Stimulated activated CD8-positive, alpha-beta memory T cell treated with anti-CD3 and anti-CD28 coated beads, Interleukin-2, amount 100 ng/mL, for 1 hour (primary cell): ENCODE results near the gene DNAH5.
"Not testable (repeated sequence)": the region's sequence is repeated elsewhere in the genome, so short reads cannot be mapped to it uniquely, and the experiment has no call there.

ENCODE experiments used
- DNase-seq, 2 donors: peaks; one replicate each; pipeline ENCODE4 v3.0.0-alpha.2; 2020; ENCODE audit warnings: low read depth in 2 of 2

The DNAH5 gene

GRCh38 chr5:13831351-13831750 lies 113.1 kb downstream of the DNAH5 start:
- DNase-seq = no peak

- no peak for DNase-seq
Measured at GRCh38 chr5:13830536-13830935, 114.0 kb downstream of the DNAH5 start.

- no peak for DNase-seq
Measured at GRCh38 chr5:13821366-13821765, 123.1 kb downstream of the DNAH5 start.

GRCh38 chr5:13816126-13816525 lies 128.4 kb downstream of the DNAH5 start:
- DNase-seq = no peak

- no peak for DNase-seq
Measured at GRCh38 chr5:13814301-13814700, 130.2 kb downstream of the DNAH5 start.

GRCh38 chr5:13809921-13810320 lies 134.6 kb downstream of the DNAH5 start:
- DNase-seq = no peak

- DNase-seq = no peak
Measured at GRCh38 chr5:13804336-13804735, 140.2 kb downstream of the DNAH5 start.

- DNase-seq = not testable (repeated sequence)
Measured at GRCh38 chr5:13798569-13798968, 145.9 kb downstream of the DNAH5 start.

GRCh38 chr5:13785781-13786415 lies 158.6 kb downstream of the DNAH5 start:
- DNase-seq = no peak

GRCh38 chr5:13783726-13784125 lies 160.8 kb downstream of the DNAH5 start:
- no peak for DNase-seq

- DNase-seq = no peak
Measured at GRCh38 chr5:13780081-13780480, 164.4 kb downstream of the DNAH5 start.

- DNase-seq = no peak
Measured at GRCh38 chr5:13773649-13774048, 170.8 kb downstream of the DNAH5 start.

- no peak for DNase-seq
Measured at GRCh38 chr5:13771011-13771571, 173.4 kb downstream of the DNAH5 start.

- DNase-seq = no peak
Measured at GRCh38 chr5:13766236-13766635, 178.3 kb downstream of the DNAH5 start.

GRCh38 chr5:13763719-13764118 lies 180.8 kb downstream of the DNAH5 start:
- DNase-seq = no peak

- no peak for DNase-seq
Measured at GRCh38 chr5:13749766-13750165, 194.7 kb downstream of the DNAH5 start.

- DNase-seq = no peak
Measured at GRCh38 chr5:13746026-13746425, 198.5 kb downstream of the DNAH5 start.

- no peak for DNase-seq
Measured at GRCh38 chr5:13745508-13745907, 199.0 kb downstream of the DNAH5 start.

- DNase-seq = no peak
Measured at GRCh38 chr5:13740471-13740870, 204.0 kb downstream of the DNAH5 start.

- DNase-seq = no peak
Measured at GRCh38 chr5:13739479-13739878, 205.0 kb downstream of the DNAH5 start.

- DNase-seq = no peak
Measured at GRCh38 chr5:13735691-13736090, 208.8 kb downstream of the DNAH5 start.

- no peak for DNase-seq
Measured at GRCh38 chr5:13731121-13731628, 213.3 kb downstream of the DNAH5 start.

GRCh38 chr5:13708906-13709305 lies 235.6 kb downstream of the DNAH5 start:
- no peak for DNase-seq

GRCh38 chr5:13708432-13708831 lies 236.1 kb downstream of the DNAH5 start:
- DNase-seq = no peak
